ENCODE data around the gene KDM4B. TPM values are rescaled to one million over a fixed set of nuclear protein-coding genes. Genes with fewer than 3 reads are reported as not detected.

KDM4B gene
- total and polyA plus RNA-seq, 9 of the 15 experiments (the other 6 are each of a cell fraction or from before 2014, with no cell fraction given) = 0.21 to 29.9 (median 7.3) TPM

- TF ChIP-seq RAD21 (CRISPR knock-in tag; conservative IDR thresholded peaks at IDR 0.05 in 1 of 2, IDR thresholded peaks at IDR 0.05 in 1 of 2) = peak; percentile 75 to 87
- TF ChIP-seq L3MBTL2 (IDR thresholded peaks at IDR 0.05) = no peak
- 0 out of 2 replicates have a peak, but pooled peaks have one; percentile 20 for TF ChIP-seq ZNF282 (CRISPR knock-in tag; IDR thresholded peaks at IDR 0.05)
- no peak for TF ChIP-seq VEZF1 (CRISPR knock-in tag; IDR thresholded peaks at IDR 0.05)
- peak; percentile 92; the same call in 1 of the 2 replicates for TF ChIP-seq STAG1 (CRISPR knock-in tag; IDR thresholded peaks at IDR 0.05; ENCODE audit: borderline replicate concordance)
- TF ChIP-seq MAZ (CRISPR knock-in tag; conservative IDR thresholded peaks at IDR 0.05 in 1 of 2, IDR thresholded peaks at IDR 0.05 in 1 of 2) = peak in 1 of 2 experiments; percentile 41; a peak in 2 of 4 replicates
- TF ChIP-seq PHF20 (IDR thresholded peaks at IDR 0.05; ENCODE audit: partially characterized antibody) = no peak
- no peak for TF ChIP-seq BMI1 (IDR thresholded peaks at IDR 0.05; ENCODE audit: low read length)
- TF ChIP-seq CTCF (IDR thresholded peaks at IDR 0.05 in 2 of 3, conservative IDR thresholded peaks at IDR 0.05 in 1 of 3; ENCODE audit: insufficient read depth in 2 of 3, low read depth in 1 of 3, low read length in 3 of 3) = peak; percentile 92 to 94 (median 94)
- peak; percentile 49 for TF ChIP-seq CTCFL (IDR thresholded peaks at IDR 0.05; ENCODE audit: borderline replicate concordance, insufficient read depth, low read depth, low read length, poor library complexity, severe bottlenecking)
- TF ChIP-seq ZNF212 (CRISPR knock-in tag; IDR thresholded peaks at IDR 0.05) = no peak
- no peak for TF ChIP-seq HMG20A (CRISPR knock-in tag; conservative IDR thresholded peaks at IDR 0.05)
- TF ChIP-seq SMC3 (conservative IDR thresholded peaks at IDR 0.05; ENCODE audit: insufficient read depth, low read depth, low read length) = peak; percentile 89
- no peak for TF ChIP-seq MAX (CRISPR knock-in tag; IDR thresholded peaks at IDR 0.05)
- TF ChIP-seq MCM7 (IDR thresholded peaks at IDR 0.05) = no peak
- TF ChIP-seq, protein P1, sequence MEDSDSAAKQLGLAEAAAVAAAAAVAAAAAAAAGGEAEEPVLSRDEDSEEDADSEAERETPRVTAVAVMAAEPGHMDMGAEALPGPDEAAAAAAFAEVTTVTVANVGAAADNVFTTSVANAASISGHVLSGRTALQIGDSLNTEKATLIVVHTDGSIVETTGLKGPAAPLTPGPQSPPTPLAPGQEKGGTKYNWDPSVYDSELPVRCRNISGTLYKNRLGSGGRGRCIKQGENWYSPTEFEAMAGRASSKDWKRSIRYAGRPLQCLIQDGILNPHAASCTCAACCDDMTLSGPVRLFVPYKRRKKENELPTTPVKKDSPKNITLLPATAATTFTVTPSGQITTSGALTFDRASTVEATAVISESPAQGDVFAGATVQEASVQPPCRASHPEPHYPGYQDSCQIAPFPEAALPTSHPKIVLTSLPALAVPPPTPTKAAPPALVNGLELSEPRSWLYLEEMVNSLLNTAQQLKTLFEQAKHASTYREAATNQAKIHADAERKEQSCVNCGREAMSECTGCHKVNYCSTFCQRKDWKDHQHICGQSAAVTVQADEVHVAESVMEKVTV (CRISPR knock-in tag; IDR thresholded peaks at IDR 0.05) = peak; percentile 76
- no peak for TF ChIP-seq SIX5 (IDR thresholded peaks at IDR 0.05; ENCODE audit: borderline replicate concordance in 1 of 2, insufficient read depth in 1 of 2, low read depth in 1 of 2, low read length in 2 of 2)
- TF ChIP-seq ZBTB7A (IDR thresholded peaks at IDR 0.05; ENCODE audit: borderline replicate concordance, control insufficient read depth, low read depth, low read length) = 0 out of 2 replicates have a peak, but pooled peaks have one; percentile 16
Measured at GRCh38 chr19:5031231-5032100, 62.6 kb downstream of the KDM4B start (continued).
